ENCODE results near the gene SIX5. TPM values are rescaled to one million over a fixed set of nuclear protein-coding genes. Genes with fewer than 3 reads are reported as not detected.

Gene SIX5
- total RNA-seq, 1 experiment from 2014 or later = 26.0 TPM

- DNase-seq (ENCODE audit: low spot score) (no peak), ATAC-seq (no peak)
- Mint-ChIP-seq H3K36me3 (peaks cover 12% of the 10 kb centered on the region; the same call in 1 of the 2 replicates), H3K9me3 (no peaks in the 10 kb centered on the region), H3K27ac (no peak overlapping the region), H3K4me3 (no peak overlapping the region), H3K27me3 (ENCODE audit: low read depth) (peaks cover 32% of the 10 kb centered on the region), H3K4me1 (peaks cover 33% of the 10 kb centered on the region)
- ChIA-PET POLR2A (interaction anchor here (5.4 kb wide), 1 partner anchor 10 kb away, joined by 70 read pairs; the partner anchor contains the start of gene SIX5), CTCF (interaction anchor here (0.6 to 5.4 kb wide), 6 partner anchors 12 to 103 kb away, joined by 4 to 175 read pairs (median 18); partner anchors contain the start of genes RSPH6A and SIX5)
- TF ChIP-seq ZNF121 (CRISPR knock-in tag; IDR thresholded peaks at IDR 0.05) = 0 out of 2 replicates have a peak, but pooled peaks have one; percentile 7
- TF ChIP-seq, protein P1, sequence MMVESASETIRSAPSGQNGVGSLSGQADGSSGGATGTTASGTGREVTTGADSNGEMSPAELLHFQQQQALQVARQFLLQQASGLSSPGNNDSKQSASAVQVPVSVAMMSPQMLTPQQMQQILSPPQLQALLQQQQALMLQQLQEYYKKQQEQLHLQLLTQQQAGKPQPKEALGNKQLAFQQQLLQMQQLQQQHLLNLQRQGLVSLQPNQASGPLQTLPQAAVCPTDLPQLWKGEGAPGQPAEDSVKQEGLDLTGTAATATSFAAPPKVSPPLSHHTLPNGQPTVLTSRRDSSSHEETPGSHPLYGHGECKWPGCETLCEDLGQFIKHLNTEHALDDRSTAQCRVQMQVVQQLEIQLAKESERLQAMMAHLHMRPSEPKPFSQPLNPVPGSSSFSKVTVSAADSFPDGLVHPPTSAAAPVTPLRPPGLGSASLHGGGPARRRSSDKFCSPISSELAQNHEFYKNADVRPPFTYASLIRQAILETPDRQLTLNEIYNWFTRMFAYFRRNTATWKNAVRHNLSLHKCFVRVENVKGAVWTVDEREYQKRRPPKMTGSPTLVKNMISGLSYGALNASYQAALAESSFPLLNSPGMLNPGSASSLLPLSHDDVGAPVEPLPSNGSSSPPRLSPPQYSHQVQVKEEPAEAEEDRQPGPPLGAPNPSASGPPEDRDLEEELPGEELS (CRISPR knock-in tag; IDR thresholded peaks at IDR 0.05) = no peak
- TF ChIP-seq, protein P2, sequence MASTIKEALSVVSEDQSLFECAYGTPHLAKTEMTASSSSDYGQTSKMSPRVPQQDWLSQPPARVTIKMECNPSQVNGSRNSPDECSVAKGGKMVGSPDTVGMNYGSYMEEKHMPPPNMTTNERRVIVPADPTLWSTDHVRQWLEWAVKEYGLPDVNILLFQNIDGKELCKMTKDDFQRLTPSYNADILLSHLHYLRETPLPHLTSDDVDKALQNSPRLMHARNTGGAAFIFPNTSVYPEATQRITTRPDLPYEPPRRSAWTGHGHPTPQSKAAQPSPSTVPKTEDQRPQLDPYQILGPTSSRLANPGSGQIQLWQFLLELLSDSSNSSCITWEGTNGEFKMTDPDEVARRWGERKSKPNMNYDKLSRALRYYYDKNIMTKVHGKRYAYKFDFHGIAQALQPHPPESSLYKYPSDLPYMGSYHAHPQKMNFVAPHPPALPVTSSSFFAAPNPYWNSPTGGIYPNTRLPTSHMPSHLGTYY (CRISPR knock-in tag; IDR thresholded peaks at IDR 0.05) = no peak
- no peak for TF ChIP-seq ZMAT4 (CRISPR knock-in tag; IDR thresholded peaks at IDR 0.05)
- no peak for TF ChIP-seq GABPB1 (CRISPR knock-in tag; IDR thresholded peaks at IDR 0.05)
- TF ChIP-seq IRF1 (CRISPR knock-in tag; IDR thresholded peaks at IDR 0.05) = no peak
- no peak for TF ChIP-seq IRF2 (CRISPR knock-in tag; IDR thresholded peaks at IDR 0.05; ENCODE audit: borderline replicate concordance, low read depth)
- TF ChIP-seq GTF2I (CRISPR knock-in tag; conservative IDR thresholded peaks at IDR 0.05) = 0 out of 2 replicates have a peak, but pooled peaks have one; percentile 26
Observed at GRCh38 chr19:45780448-45781213, 11.6 kb upstream of the SIX5 start.

DNA sequence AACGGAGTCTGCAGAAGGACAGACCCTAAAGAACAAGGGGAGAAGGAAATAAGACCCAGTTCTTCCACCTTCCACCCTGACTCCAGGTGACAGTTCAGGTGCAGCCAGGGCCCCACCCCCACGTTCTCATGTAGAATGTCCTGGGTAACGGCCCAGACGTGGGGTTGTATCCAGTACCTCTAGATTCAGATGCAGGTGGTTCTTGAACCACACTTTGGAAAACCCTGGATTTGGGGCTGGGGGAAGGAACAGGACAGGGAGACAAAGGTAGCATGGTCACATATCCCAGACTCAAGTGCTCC lies 11.0 kb upstream of the SIX5 start:
- peaks cover 33% of the 10 kb centered on the region for H3K4me1 Mint-ChIP-seq
- H3K9me3 Mint-ChIP-seq = no peaks in the 10 kb centered on the region
- DNase-seq (ENCODE audit: low spot score) (peak; percentile 27), ATAC-seq (no peak)
- ChIA-PET POLR2A (interaction anchor here (5.4 kb wide), 1 partner anchor 10 kb away, joined by 70 read pairs; the partner anchor contains the start of gene SIX5), CTCF (interaction anchor here (1.7 to 5.4 kb wide), 3 partner anchors 11 to 36 kb away, joined by 5 to 175 read pairs (median 30); partner anchors contain the start of genes RSPH6A and SIX5)
- TF ChIP-seq SOX15 (CRISPR knock-in tag; IDR thresholded peaks at IDR 0.05) = no peak
- no peak for TF ChIP-seq ZNF263 (CRISPR knock-in tag; IDR thresholded peaks at IDR 0.05; ENCODE audit: low read depth)
- no peak for TF ChIP-seq ZNF396 (CRISPR knock-in tag; IDR thresholded peaks at IDR 0.05; ENCODE audit: borderline replicate concordance)
- TF ChIP-seq ESRRA (CRISPR knock-in tag; IDR thresholded peaks at IDR 0.05; ENCODE audit: borderline replicate concordance) = no peak
- TF ChIP-seq TP53 (CRISPR knock-in tag; IDR thresholded peaks at IDR 0.05) = no peak
- TF ChIP-seq FOXP1 (CRISPR knock-in tag; IDR thresholded peaks at IDR 0.05; ENCODE audit: borderline replicate concordance) = no peak
- no peak for TF ChIP-seq SMAD4 (CRISPR knock-in tag; IDR thresholded peaks at IDR 0.05)
- TF ChIP-seq, protein P3, sequence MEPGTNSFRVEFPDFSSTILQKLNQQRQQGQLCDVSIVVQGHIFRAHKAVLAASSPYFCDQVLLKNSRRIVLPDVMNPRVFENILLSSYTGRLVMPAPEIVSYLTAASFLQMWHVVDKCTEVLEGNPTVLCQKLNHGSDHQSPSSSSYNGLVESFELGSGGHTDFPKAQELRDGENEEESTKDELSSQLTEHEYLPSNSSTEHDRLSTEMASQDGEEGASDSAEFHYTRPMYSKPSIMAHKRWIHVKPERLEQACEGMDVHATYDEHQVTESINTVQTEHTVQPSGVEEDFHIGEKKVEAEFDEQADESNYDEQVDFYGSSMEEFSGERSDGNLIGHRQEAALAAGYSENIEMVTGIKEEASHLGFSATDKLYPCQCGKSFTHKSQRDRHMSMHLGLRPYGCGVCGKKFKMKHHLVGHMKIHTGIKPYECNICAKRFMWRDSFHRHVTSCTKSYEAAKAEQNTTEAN (CRISPR knock-in tag; IDR thresholded peaks at IDR 0.05) = no peak
- TF ChIP-seq, protein P4, sequence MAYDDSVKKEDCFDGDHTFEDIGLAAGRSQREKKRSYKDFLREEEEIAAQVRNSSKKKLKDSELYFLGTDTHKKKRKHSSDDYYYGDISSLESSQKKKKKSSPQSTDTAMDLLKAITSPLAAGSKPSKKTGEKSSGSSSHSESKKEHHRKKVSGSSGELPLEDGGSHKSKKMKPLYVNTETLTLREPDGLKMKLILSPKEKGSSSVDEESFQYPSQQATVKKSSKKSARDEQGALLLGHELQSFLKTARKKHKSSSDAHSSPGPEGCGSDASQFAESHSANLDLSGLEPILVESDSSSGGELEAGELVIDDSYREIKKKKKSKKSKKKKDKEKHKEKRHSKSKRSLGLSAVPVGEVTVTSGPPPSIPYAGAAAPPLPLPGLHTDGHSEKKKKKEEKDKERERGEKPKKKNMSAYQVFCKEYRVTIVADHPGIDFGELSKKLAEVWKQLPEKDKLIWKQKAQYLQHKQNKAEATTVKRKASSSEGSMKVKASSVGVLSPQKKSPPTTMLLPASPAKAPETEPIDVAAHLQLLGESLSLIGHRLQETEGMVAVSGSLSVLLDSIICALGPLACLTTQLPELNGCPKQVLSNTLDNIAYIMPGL (CRISPR knock-in tag; IDR thresholded peaks at IDR 0.05) = no peak
- TF ChIP-seq GTF2I (CRISPR knock-in tag; conservative IDR thresholded peaks at IDR 0.05) = no peak
- no peak for TF ChIP-seq JUN (CRISPR knock-in tag; IDR thresholded peaks at IDR 0.05)
- TF ChIP-seq, protein P5, sequence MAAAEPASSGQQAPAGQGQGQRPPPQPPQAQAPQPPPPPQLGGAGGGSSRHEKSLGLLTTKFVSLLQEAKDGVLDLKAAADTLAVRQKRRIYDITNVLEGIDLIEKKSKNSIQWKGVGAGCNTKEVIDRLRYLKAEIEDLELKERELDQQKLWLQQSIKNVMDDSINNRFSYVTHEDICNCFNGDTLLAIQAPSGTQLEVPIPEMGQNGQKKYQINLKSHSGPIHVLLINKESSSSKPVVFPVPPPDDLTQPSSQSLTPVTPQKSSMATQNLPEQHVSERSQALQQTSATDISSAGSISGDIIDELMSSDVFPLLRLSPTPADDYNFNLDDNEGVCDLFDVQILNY (CRISPR knock-in tag; IDR thresholded peaks at IDR 0.05) = no peak
- TF ChIP-seq GRHL2 (CRISPR knock-in tag; IDR thresholded peaks at IDR 0.05; ENCODE audit: insufficient replicate concordance, severe bottlenecking) = no peak
- no peak overlapping the region for H3K27ac Mint-ChIP-seq
- peak overlapping the region; percentile 78 for H3K4me3 Mint-ChIP-seq
- H3K36me3 Mint-ChIP-seq = peaks cover 12% of the 10 kb centered on the region; the same call in 1 of the 2 replicates
- H3K27me3 Mint-ChIP-seq (ENCODE audit: low read depth) = peaks cover 32% of the 10 kb centered on the region

Data from WTC11 (cell line).